A673 (cell line): ENCODE measurements around the gene FUNDC2.

Experiments used
- EZH2 ChIP-seq: fragments of 200-600 bp; sonication (generic); IDR thresholded peaks from 2 replicates; pipeline ENCODE4 v1.6.1; 2017; ENCODE audit warnings: borderline replicate concordance, low read depth, mild to moderate bottlenecking, mixed read lengths, antibody characterized with exemption, low read length; ENCODE audit not compliant: poor library complexity, severe bottlenecking
- TF ChIP-seq, protein P1 (sequence below): fragments of 300-800, 200-600 bp; sonication (generic); conservative IDR thresholded peaks from 2 replicates; pipeline ENCODE4 v1.5.1; 2017; ENCODE audit warnings: low read depth, mild to moderate bottlenecking, antibody characterized with exemption, low read length, moderate library complexity, mixed read lengths

DNA sequence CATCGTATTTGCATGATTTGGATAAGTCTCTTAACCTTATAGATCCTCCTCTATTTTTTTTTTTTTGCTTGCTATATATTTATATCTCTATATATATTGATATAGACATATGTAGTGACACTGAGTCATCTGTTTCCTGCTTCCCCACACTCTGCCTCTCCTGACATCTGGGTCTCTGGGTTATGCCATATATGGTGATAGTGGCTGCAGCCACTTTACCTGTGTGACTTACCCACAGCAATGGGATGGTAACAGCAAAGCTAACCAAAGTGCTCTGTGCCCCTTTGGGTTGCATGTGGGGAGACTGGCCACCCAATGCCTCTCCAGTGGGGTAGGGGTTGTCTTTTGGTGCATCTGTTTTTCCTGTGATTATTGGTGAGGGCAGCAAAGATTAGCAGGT lies 29.8 kb downstream of the FUNDC2 start:
- TF ChIP-seq, protein P1, sequence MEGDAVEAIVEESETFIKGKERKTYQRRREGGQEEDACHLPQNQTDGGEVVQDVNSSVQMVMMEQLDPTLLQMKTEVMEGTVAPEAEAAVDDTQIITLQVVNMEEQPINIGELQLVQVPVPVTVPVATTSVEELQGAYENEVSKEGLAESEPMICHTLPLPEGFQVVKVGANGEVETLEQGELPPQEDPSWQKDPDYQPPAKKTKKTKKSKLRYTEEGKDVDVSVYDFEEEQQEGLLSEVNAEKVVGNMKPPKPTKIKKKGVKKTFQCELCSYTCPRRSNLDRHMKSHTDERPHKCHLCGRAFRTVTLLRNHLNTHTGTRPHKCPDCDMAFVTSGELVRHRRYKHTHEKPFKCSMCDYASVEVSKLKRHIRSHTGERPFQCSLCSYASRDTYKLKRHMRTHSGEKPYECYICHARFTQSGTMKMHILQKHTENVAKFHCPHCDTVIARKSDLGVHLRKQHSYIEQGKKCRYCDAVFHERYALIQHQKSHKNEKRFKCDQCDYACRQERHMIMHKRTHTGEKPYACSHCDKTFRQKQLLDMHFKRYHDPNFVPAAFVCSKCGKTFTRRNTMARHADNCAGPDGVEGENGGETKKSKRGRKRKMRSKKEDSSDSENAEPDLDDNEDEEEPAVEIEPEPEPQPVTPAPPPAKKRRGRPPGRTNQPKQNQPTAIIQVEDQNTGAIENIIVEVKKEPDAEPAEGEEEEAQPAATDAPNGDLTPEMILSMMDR = no peak
- TF ChIP-seq EZH2 = no peak
